GM21717 (cell line): ENCODE measurements around the gene SEMA6A.

Experiments
- ATAC-seq: cut with Tn5 transposase; IDR thresholded peaks from one replicate; pipeline ENCODE4 v1.9.1; 2021; ENCODE audit warnings: mild to moderate bottlenecking, moderate library complexity; ENCODE audit not compliant: unreplicated experiment

Gene SEMA6A

DNA sequence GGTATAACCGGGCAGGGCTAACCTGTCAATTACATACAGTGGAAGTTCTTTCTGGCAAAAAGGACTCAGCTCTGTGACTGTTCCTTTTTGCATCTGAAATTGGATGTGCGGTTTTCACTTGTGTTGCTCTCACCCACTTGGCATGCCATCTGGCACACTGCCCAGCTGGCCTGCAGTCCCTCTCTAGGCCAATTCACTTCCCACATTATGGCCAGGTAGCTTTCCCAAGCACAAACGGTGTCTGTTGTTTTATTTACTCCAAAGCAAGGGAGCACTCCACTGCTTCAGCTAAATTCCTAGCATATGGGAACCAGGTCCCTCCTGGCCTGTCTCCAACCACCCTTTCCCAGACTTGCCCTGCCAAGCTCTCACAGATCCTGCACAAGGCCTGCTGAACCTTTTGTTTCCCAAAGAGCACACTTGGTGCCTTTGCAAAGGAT lies 132.5 kb downstream of the SEMA6A start:
- ATAC-seq = no peak

DNA sequence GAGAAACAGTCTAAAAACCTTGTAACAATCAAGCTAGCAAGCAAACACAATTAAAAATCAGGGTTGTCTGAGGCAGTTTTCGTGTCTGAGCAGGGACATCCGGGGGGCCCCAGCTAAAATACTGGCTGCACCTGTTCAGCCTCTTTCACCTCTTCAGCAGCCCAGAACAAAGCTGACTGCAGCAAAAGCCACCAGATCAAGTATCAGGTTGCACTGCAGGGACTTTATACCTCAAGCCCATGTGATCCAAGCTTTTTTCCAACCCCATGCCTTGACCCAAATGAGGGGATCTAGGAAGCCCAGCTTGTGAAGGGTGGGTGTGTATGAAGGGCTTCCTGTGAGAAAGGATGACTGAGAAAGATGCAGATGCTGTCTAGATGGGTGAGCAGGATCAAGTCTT lies 133.4 kb downstream of the SEMA6A start:
- ATAC-seq = no peak

DNA sequence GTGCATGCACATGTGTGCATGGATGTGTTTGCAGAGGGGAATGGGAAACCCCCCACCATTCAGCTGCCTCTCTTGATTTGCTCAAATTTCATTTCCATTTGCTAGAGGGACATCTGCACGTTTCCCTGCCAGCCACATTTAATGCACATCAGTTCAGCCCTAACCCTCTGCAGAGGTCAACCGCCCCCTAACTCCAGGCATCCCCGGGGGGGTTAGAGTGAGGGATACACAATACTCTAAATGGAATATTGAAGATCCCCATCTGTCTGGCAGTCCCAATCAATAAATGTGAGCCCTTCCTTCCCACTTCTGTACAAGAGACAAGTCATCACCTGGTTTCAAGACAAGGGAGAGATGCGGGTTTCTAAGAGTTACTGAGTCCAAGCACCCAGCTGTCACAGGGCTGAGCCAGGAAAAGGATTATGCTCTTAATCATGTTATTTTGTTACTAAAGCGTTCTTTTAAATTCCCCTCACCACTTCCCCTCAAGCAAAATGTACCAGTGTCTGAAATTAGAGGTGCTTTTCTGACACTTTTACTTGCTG lies 134.1 kb downstream of the SEMA6A start:
- ATAC-seq = no peak

DNA sequence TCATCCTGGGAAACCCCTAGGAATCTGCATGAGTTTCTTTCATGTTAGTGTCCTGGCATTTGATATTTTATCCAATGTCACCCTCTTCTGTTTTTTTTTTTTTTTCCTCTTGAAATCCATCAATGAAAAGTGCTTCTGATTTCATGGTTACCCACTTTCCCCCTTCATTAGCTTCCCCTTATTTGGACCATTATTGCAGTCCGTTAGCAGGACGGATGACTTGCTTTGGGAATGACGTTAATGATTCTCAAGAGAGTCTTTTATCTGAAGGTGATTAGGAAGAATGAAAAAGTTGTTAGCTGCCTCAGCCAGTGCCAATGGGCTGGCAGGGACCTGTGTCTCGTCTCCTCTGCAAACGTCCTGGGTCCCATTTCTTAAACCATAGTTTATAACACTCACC lies 134.7 kb downstream of the SEMA6A start:
- ATAC-seq = no peak

DNA sequence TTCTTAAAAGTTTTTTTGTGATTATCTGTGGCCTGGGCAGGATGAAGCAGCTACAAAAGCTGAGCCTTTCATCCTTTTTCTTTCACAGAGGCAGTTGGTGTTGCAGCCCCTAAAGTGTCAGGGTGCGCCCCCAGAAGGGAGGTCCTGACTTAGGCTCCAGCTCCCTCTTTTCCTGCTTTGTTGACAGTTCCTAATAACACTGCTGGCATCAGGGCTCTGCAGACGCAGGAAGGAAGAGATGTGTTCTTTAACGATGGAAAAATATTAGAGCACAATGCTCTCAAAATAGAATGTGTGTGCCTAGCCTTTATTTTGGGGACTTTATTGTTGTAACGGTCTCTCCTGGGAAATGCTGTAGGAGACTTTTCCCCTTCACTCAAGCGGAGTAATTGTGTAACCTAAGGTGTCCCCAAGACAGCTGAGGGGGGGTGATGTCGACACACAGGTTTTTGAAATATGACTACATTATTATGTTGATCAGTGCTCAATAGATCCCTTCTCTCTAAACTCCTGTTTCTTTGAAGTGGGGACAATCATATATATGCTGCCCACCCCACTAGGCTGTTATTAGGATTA lies 135.6 kb downstream of the SEMA6A start:
- no peak for ATAC-seq

- no peak for ATAC-seq
Measured at GRCh38 chr5:116437922-116438578, 136.6 kb downstream of the SEMA6A start.

- ATAC-seq = no peak
Measured at GRCh38 chr5:116437351-116437705, 137.3 kb downstream of the SEMA6A start.

DNA sequence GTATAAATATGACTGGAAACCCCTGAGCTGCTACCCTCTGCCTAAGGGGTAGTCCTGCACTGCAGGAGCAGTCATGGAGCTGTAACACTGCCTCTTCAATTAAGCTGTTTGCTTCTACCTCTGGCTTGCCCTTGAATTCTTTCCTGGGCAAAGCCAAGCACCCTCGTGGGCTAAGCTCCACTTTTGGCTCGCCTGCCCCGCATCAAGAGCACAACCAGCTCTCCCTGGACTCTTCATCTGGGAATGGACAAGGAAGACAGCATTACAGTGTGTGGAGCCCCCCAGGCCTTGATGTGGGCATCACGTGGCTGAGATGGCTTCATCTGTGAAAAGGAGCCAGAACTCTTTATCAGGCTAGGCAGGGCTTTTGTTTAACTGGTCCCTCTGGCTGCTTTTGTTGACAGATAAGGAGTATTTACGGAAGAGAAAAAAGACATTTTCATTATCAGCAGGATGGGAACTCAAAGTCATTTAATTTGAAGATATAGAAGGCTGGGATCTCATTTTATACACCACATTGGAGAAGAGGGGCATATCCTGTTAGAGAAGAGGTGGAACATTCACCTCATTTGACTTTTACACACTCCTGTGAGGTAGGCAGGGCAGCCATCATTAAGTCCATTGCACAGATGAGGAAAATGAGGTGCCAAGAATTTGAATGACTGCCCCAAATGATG lies 137.8 kb downstream of the SEMA6A start:
- ATAC-seq = no peak

- ATAC-seq = no peak
Measured at GRCh38 chr5:116428966-116429365, 145.7 kb downstream of the SEMA6A start.

GRCh38 chr5:116428413-116428812 lies 146.2 kb downstream of the SEMA6A start:
- ATAC-seq = no peak

DNA sequence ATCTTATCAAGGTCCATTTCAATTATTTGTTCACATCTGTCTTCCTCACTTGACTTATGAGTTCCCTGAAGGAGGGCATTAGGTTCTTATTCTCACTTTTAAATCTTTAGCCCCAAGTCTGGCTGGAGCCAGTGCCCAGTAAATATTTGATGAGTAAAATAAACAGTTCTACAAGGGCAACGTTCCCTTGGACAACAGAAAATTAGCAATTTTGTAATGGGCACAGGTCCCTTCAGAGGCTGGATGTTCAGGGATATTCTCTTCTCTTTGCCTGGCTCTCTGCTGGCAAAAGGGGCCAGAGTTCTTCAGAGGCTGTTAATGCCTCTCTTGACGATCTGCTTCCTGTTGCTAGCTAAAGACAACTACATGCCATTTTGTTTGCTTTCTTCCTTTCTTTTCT lies 149.7 kb downstream of the SEMA6A start:
- no peak for ATAC-seq

DNA sequence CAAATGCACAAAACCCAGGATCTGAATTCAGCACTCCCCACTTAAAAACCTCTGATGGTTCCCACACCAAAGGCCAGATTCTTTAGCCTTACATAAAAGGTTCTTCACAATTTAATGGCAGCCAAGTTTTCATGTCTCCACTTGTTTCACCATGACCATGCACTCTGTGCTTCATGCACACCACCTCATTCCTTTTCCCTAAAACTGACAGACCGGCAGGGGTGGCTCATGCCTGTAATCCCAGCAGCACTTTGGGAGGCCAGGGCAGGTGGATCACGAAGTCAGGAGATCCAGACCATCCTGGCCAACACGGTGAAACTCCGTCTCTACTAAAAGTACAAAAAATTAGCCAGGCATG lies 150.4 kb downstream of the SEMA6A start:
- no peak for ATAC-seq

DNA sequence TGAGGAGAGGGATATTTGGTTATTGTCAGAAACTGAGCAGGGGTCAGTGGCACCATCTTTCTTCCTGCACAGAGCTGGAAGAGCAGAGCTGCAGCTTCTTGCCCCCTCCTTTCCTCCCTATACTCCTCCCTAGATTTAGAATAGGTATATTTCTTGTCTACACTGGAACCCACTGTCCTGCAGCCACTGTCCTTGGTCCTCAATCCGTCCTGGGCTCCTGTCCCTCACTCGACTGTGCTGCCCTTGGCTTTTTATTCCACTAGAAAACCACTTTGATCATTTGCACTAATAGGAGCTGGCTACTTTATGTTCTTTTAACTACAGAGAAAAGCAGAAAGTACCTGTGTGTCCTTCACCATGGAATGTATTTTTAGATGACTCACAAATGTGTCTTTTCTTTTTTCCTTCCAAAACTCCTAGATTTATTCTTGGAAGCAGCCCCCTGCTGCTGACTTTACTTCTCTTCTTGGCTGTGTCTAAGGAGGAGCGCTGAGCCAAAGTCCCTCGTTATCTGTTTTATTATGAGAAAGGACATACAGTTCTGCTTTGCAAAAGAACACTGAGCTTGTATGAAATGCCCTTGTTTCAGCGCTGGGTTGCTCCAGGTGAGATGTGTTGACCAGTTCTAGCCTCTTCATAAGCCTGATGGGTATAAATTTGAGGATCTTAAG lies 150.9 kb downstream of the SEMA6A start:
- ATAC-seq = no peak

DNA sequence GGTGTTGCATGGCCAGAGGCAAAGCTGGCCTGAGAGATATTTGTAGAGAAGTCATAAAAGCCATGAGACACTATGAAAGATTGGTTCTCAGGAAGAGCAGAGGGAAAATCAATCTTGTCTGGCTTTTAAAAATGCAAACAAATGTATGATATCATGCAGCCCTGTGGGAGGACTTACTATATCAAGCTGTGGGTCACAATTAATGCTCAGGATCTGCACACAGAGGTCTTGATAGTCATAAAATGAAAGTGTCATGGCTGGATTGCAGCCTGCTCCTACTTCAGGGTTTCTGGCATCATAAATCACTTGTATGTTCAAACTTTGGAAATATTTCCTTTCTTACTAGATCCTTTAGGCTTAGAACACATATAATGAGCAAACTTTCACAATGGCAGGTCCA lies 151.5 kb downstream of the SEMA6A start:
- no peak for ATAC-seq

DNA sequence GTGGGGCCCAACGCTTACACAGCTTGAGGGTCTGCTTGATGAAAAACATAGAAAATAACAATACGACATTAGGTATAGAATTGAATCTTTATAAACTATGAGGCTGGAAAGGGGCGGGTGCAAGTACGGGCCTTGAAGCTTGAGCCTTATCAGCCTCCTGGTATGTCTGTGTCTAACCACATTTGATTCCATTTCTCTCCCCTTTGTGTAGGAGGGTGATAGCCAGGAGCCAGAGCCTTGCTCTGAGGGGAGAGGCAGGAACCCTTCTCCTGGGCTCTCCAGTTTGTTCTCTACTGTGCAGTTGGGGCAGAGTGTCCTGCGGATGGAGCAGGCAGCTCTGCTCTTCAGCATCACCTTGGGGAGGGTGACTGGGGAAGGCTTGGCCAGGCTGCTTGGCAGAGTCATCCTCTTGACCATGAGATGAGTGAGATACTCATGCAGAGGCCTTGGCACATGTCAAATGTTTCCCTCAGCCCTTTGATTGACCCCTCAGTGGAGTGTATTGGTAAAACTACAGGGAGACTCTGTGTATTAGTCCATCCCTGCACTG lies 153.5 kb downstream of the SEMA6A start:
- ATAC-seq = no peak

GRCh38 chr5:116420540-116420939 lies 154.1 kb downstream of the SEMA6A start:
- ATAC-seq = no peak

- no peak for ATAC-seq
Measured at GRCh38 chr5:116419258-116419657, 155.4 kb downstream of the SEMA6A start.

GRCh38 chr5:116418774-116419173 lies 155.8 kb downstream of the SEMA6A start:
- no peak for ATAC-seq

DNA sequence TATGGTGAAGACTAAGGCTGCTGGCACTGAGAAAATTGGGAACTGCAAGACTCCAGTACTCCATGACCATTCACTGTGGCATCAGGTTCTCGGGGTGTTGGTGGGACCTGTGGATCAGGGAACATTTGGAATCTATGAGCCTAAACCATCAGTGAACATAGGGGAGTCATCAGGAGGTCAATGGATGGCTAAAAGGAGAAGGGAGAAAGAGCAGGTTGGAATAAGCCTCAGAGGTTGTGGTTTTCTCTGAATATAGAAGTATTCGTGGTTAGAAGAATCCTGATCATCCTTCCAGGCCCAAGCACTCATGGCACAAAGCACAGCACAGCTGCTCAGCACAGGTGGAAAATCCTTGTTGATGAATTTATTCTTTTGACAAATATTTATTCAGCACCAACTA lies 156.6 kb downstream of the SEMA6A start:
- no peak for ATAC-seq

DNA sequence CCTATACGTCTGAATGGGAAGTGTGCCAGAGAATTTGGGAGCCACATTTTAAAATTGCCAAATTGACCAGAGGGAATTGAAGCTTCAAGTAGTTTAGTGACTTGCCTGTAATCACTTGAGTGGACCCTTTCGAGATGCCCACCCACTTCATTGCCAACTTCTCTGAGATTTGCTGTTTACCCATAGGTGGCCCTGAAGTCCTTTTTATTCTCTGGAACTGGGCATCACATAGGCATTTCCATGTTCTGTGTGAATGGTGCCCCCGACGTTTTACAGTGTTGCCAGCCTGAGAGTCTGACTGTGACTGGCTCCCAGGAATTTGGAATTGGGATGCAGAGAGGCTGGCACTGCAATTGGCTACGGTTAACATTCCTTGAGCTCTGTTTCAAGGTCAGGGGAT lies 158.6 kb downstream of the SEMA6A start:
- ATAC-seq = no peak

DNA sequence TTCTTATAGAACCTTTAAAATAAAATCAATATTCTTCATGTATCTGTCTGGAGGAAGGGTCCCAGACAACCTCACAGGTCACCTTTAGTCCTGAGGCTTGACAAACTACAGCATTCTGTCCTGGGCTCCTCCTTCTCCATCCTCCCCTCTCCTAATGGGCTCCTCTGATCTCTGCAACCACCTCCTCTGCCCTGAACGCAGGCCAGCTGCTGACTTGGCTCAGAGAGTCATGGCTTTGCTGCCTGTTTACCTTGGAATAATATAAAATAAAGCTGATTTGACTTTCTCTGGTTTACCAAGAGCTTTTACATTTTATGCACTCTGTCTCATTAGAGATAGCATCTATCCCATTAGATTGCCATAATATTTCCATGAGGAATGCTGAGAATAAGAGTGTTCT lies 159.4 kb downstream of the SEMA6A start:
- no peak for ATAC-seq
